ENCODE measurements around the gene MYH6.

The MYH6 gene

GRCh38 chr14:23406725-23407355, 1.2 kb downstream of the MYH6 start:
- no peak for DNase-seq (ENCODE audit: low read depth)
- TF ChIP-seq CTCF (conservative IDR thresholded peaks at IDR 0.05; ENCODE audit: low read depth, low read length), result no peak
- H3K4me3 ChIP-seq (ENCODE audit: low read depth, low read length), result no peak overlapping the region

- no peak for DNase-seq (ENCODE audit: low read depth)
Observed at GRCh38 chr14:23406244-23406643, 1.8 kb downstream of the MYH6 start.

GRCh38 chr14:23405516-23406025, 2.5 kb downstream of the MYH6 start:
- no peak overlapping the region for H3K4me3 ChIP-seq (ENCODE audit: low read depth, low read length)
- TF ChIP-seq CTCF (conservative IDR thresholded peaks at IDR 0.05; ENCODE audit: low read depth, low read length), result no peak
- no peak for DNase-seq (ENCODE audit: low read depth)

More at GRCh38 chr14:23406244-23406643, 1.8 kb downstream of the MYH6 start:
- H3K4me3 ChIP-seq (ENCODE audit: low read depth, low read length), result no peak overlapping the region
- TF ChIP-seq CTCF (conservative IDR thresholded peaks at IDR 0.05; ENCODE audit: low read depth, low read length), result no peak

- DNase-seq (ENCODE audit: low read depth), result no peak
- H3K4me3 ChIP-seq (ENCODE audit: low read depth, low read length), result no peak overlapping the region
- no peak for TF ChIP-seq CTCF (conservative IDR thresholded peaks at IDR 0.05; ENCODE audit: low read depth, low read length)
Observed at GRCh38 chr14:23405096-23405495, 3.0 kb downstream of the MYH6 start.

GRCh38 chr14:23404331-23404900, 3.7 kb downstream of the MYH6 start:
- no peak for TF ChIP-seq CTCF (conservative IDR thresholded peaks at IDR 0.05; ENCODE audit: low read depth, low read length)
- no peak for DNase-seq (ENCODE audit: low read depth)

GRCh38 chr14:23403908-23404307, 4.2 kb downstream of the MYH6 start:
- no peak for TF ChIP-seq CTCF (conservative IDR thresholded peaks at IDR 0.05; ENCODE audit: low read depth, low read length)
- DNase-seq (ENCODE audit: low read depth), result no peak

More at GRCh38 chr14:23404331-23404900, 3.7 kb downstream of the MYH6 start:
- H3K4me3 ChIP-seq (ENCODE audit: low read depth, low read length), result no peak overlapping the region

GRCh38 chr14:23403139-23403438, 5.0 kb downstream of the MYH6 start:
- DNase-seq (ENCODE audit: low read depth), result no peak
- no peak overlapping the region for H3K4me3 ChIP-seq (ENCODE audit: low read depth, low read length)
- TF ChIP-seq CTCF (conservative IDR thresholded peaks at IDR 0.05; ENCODE audit: low read depth, low read length), result no peak

More at GRCh38 chr14:23403908-23404307, 4.2 kb downstream of the MYH6 start:
- no peak overlapping the region for H3K4me3 ChIP-seq (ENCODE audit: low read depth, low read length)
